COR-L47 (cell line): ENCODE data around the gene TJP3.

Source experiments
- DNase-seq: peaks from one replicate; lab custom pipeline; 2025; lab: John Stamatoyannopoulos, UW

TJP3 gene

GRCh38 chr19:3690551-3691371 lies 17.4 kb upstream of the TJP3 start:
- no peak for DNase-seq

- no peak for DNase-seq
Measured at GRCh38 chr19:3691372-3691716, 16.8 kb upstream of the TJP3 start.

- DNase-seq, result no peak
Measured at GRCh38 chr19:3691726-3692125, 16.5 kb upstream of the TJP3 start.

- no peak for DNase-seq
Measured at GRCh38 chr19:3692141-3693024, 15.8 kb upstream of the TJP3 start.

- DNase-seq, result no peak
Measured at GRCh38 chr19:3693025-3693925, 14.9 kb upstream of the TJP3 start.

- no peak for DNase-seq
Measured at GRCh38 chr19:3694361-3695123, 13.6 kb upstream of the TJP3 start.

- no peak for DNase-seq
Measured at GRCh38 chr19:3695124-3695733, 13.0 kb upstream of the TJP3 start.

- DNase-seq, result no peak
Measured at GRCh38 chr19:3695986-3696659, 12.1 kb upstream of the TJP3 start.

GRCh38 chr19:3696660-3696995 lies 11.6 kb upstream of the TJP3 start:
- DNase-seq, result no peak

GRCh38 chr19:3697094-3697493 lies 11.1 kb upstream of the TJP3 start:
- no peak for DNase-seq

- DNase-seq, result no peak
Measured at GRCh38 chr19:3697671-3698385, 10.4 kb upstream of the TJP3 start.

GRCh38 chr19:3698386-3698950 lies 9.7 kb upstream of the TJP3 start:
- DNase-seq, result no peak

GRCh38 chr19:3698974-3699740 lies 9.0 kb upstream of the TJP3 start:
- DNase-seq, result no peak

- DNase-seq, result no peak
Measured at GRCh38 chr19:3699741-3700241, 8.4 kb upstream of the TJP3 start.

GRCh38 chr19:3700242-3701032 lies 7.7 kb upstream of the TJP3 start, which contains the start of gene PIP5K1C:
Gene PIP5K1C, minus strand, starts transcription at chr19:3700468. Its CDS starts 78 bp downstream, at chr19:3700390.
- peak; percentile 83 for DNase-seq

- DNase-seq, result no peak
Measured at GRCh38 chr19:3701200-3701599, 7.0 kb upstream of the TJP3 start.

GRCh38 chr19:3707868-3708206 lies 347 bp upstream of the TJP3 start:
- no peak for DNase-seq
